Fibroblast of the aortic adventitia (primary cell): ENCODE data around the gene PCDHA2. TPM values are rescaled to one million over a fixed set of nuclear protein-coding genes. Genes with fewer than 3 reads are reported as not detected.
"Not testable (repeated sequence)": the region's sequence is repeated elsewhere in the genome, so short reads cannot be mapped to it uniquely, and the experiment has no call there.

Experiments
- DNase-seq: peaks from one replicate; pipeline ENCODE4 v3.0.0-alpha.2; 2010; ENCODE audit warnings: low read depth
- H3K4me3 ChIP-seq: 2 replicates; pipeline ENCODE4 v1.5.1; 2011; ENCODE audit warnings: low read depth, mild to moderate bottlenecking, control low read depth, low read length, moderate library complexity
- CTCF ChIP-seq: IDR thresholded peaks from 2 replicates; pipeline ENCODE4 v1.5.1; 2011; ENCODE audit warnings: mild to moderate bottlenecking, low read length, control low read depth, inconsistent platforms; ENCODE audit not compliant: insufficient read depth
- total RNA-seq: library from RNA; depleted of rRNA; stranded (reverse); fragments of >200 nt; gene quantifications from 2 replicates; pipeline ENCODE4 v1.2.3, GENCODE V29; 2012; ENCODE audit warnings: low replicate concordance

PCDHA2 gene
- total RNA-seq, 1 donor: 0.09 TPM

GRCh38 chr5:140827704-140828361 lies 33.2 kb downstream of the PCDHA2 start, which contains the start of gene PCDHA6:
Gene PCDHA6, plus strand, starts transcription at chr5:140827960. Its CDS starts 132 bp downstream, at chr5:140828092.
- no peak for TF ChIP-seq CTCF
- no peak within 1 kb of the TSS for H3K4me3 ChIP-seq
- DNase-seq: no peak

- no peak for TF ChIP-seq CTCF
- no peak for DNase-seq
- H3K4me3 ChIP-seq: no peak overlapping the region
These were observed 33.7 kb downstream of the PCDHA2 start for GRCh38 chr5:140828362-140828737.

GRCh38 chr5:140829511-140830501 lies 35.2 kb downstream of the PCDHA2 start:
- H3K4me3 ChIP-seq, DNase-seq: not testable (repeated sequence)

- peak; percentile 22 for DNase-seq
- TF ChIP-seq CTCF: no peak
- H3K4me3 ChIP-seq: peak within 1 kb of the TSS; percentile 22
These were observed 39.3 kb downstream of the PCDHA2 start, which contains the start of gene PCDHA7 for GRCh38 chr5:140833993-140834392. Gene PCDHA7, plus strand, starts transcription at chr5:140834269. Its CDS starts 115 bp downstream, at chr5:140834384.

GRCh38 chr5:140834439-140835008 lies 39.9 kb downstream of the PCDHA2 start:
- H3K4me3 ChIP-seq: peak overlapping the region; percentile 22
- DNase-seq: not testable (repeated sequence)

- no peak for DNase-seq
- TF ChIP-seq CTCF: no peak
- H3K4me3 ChIP-seq: no peak overlapping the region
These were observed 41.2 kb downstream of the PCDHA2 start for GRCh38 chr5:140835622-140836510.
